ENCODE results near the gene KIAA1217.

KIAA1217 gene

GRCh38 chr10:24229909-24230308 is 21.0 kb downstream of the KIAA1217 start:
- no peak overlapping the region for H3K4me3 ChIP-seq (ENCODE audit: control insufficient read depth, low read depth, low read length)
- TF ChIP-seq CTCF (conservative IDR thresholded peaks at IDR 0.05; ENCODE audit: control insufficient read depth, insufficient read depth, low read depth, low read length): no peak
- DNase-seq (ENCODE audit: low read depth): no peak

GRCh38 chr10:24231200-24231599 is 22.3 kb downstream of the KIAA1217 start:
- TF ChIP-seq CTCF (conservative IDR thresholded peaks at IDR 0.05; ENCODE audit: control insufficient read depth, insufficient read depth, low read depth, low read length): no peak
- no peak for DNase-seq (ENCODE audit: low read depth)
- no peak overlapping the region for H3K4me3 ChIP-seq (ENCODE audit: control insufficient read depth, low read depth, low read length)

GRCh38 chr10:24234784-24235183 is 25.8 kb downstream of the KIAA1217 start:
- H3K4me3 ChIP-seq (ENCODE audit: control insufficient read depth, low read depth, low read length): no peak overlapping the region
- TF ChIP-seq CTCF (conservative IDR thresholded peaks at IDR 0.05; ENCODE audit: control insufficient read depth, insufficient read depth, low read depth, low read length): no peak
- no peak for DNase-seq (ENCODE audit: low read depth)

GRCh38 chr10:24235471-24235870 is 26.5 kb downstream of the KIAA1217 start:
- DNase-seq (ENCODE audit: low read depth): no peak
- no peak overlapping the region for H3K4me3 ChIP-seq (ENCODE audit: control insufficient read depth, low read depth, low read length)
- no peak for TF ChIP-seq CTCF (conservative IDR thresholded peaks at IDR 0.05; ENCODE audit: control insufficient read depth, insufficient read depth, low read depth, low read length)

- no peak for DNase-seq (ENCODE audit: low read depth)
- H3K4me3 ChIP-seq (ENCODE audit: control insufficient read depth, low read depth, low read length): no peak overlapping the region
- no peak for TF ChIP-seq CTCF (conservative IDR thresholded peaks at IDR 0.05; ENCODE audit: control insufficient read depth, insufficient read depth, low read depth, low read length)
Observed at GRCh38 chr10:24237801-24238395, 29.0 kb downstream of the KIAA1217 start.

- H3K4me3 ChIP-seq (ENCODE audit: control insufficient read depth, low read depth, low read length): no peak overlapping the region
- no peak for DNase-seq (ENCODE audit: low read depth)
- no peak for TF ChIP-seq CTCF (conservative IDR thresholded peaks at IDR 0.05; ENCODE audit: control insufficient read depth, insufficient read depth, low read depth, low read length)
Observed at GRCh38 chr10:24238519-24239247, 29.7 kb downstream of the KIAA1217 start.
